WI38 (cell line): ENCODE data around the gene FUOM.
A peak's percentile ranks its signal among the peaks of the same experiment; 100 is the strongest.
"Not testable (repeated sequence)": the region's sequence is repeated elsewhere in the genome, so short reads cannot be mapped to it uniquely, and the experiment has no call there.

ENCODE experiments used
- H3K4me3 ChIP-seq: 2 replicates; pipeline ENCODE4 v1.5.1; 2011; ENCODE audit warnings: low read depth, mild to moderate bottlenecking, control low read depth, low read length
- CTCF ChIP-seq: IDR thresholded peaks from 2 replicates; pipeline ENCODE4 v1.5.1; 2012; ENCODE audit warnings: low read depth, mild to moderate bottlenecking, control low read depth, low read length

Gene FUOM

GRCh38 chr10:133378251-133379096 is 20.7 kb upstream of the FUOM start:
- peak overlapping the region; percentile 74 for H3K4me3 ChIP-seq
- TF ChIP-seq CTCF, result no peak

GRCh38 chr10:133377818-133378250 is 20.0 kb upstream of the FUOM start:
- no peak for TF ChIP-seq CTCF
- peak overlapping the region; percentile 74 for H3K4me3 ChIP-seq

DNA sequence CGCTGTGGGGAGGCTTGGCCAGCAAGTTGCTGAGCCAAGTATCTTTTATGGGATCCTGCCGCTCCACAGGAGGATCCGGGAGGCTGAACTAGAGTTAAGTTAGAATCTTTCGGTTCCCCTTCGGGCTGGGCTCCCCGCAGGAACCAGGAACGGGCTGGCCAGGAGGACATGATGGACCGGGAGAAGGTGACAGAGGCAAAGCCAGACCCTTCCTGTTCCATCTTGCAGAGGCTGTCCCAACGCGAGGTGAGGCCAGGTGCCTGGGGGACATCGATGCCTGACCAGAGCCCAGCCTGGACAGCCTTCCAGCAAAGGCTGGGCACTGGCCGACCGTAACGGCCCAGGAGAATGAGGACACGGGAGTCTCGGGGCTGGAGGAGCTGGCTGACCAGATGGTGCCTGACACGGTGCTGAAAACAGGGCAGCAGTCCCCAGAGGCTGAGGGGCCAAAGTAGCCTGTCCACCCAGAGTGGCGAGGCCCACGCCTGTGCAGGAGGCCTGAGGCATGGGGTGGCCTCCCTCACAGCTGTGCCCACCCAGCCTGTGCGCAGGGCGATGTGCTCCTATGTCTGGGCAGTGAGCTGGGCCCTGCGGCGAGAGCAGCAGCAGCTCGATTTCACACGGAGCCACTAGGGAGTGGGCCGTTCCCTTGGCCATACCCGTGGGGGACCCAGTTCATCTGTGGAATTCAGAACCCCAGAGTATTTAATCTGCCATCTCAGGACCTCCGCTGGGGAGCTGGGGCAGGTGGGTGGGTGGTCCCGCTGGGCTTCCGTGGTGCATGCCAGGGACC is 19.4 kb upstream of the FUOM start:
- H3K4me3 ChIP-seq, result no peak overlapping the region
- no peak for TF ChIP-seq CTCF

DNA sequence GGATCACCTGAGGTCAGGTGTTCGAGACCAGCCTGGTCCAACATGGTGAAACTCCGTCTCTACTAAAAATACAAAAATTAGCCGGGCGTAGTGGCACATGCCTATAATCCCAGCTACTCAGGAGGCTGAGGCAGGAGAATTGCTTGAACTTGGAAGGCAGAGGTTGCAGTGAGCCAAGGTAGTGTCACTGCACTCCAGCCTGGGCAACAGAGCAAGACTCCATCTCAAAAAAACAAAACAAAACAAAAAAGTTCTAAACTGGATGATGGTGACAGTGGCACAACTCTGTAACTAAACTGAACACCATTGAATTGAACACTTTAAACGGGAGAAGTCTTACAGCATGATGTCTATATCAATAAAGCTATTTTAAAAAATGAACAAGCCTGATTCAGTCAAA is 18.4 kb upstream of the FUOM start:
- H3K4me3 ChIP-seq, result not testable (repeated sequence)

- no peak for TF ChIP-seq CTCF
- no peak overlapping the region for H3K4me3 ChIP-seq
Measured at GRCh38 chr10:133375357-133376115, 17.7 kb upstream of the FUOM start.

DNA sequence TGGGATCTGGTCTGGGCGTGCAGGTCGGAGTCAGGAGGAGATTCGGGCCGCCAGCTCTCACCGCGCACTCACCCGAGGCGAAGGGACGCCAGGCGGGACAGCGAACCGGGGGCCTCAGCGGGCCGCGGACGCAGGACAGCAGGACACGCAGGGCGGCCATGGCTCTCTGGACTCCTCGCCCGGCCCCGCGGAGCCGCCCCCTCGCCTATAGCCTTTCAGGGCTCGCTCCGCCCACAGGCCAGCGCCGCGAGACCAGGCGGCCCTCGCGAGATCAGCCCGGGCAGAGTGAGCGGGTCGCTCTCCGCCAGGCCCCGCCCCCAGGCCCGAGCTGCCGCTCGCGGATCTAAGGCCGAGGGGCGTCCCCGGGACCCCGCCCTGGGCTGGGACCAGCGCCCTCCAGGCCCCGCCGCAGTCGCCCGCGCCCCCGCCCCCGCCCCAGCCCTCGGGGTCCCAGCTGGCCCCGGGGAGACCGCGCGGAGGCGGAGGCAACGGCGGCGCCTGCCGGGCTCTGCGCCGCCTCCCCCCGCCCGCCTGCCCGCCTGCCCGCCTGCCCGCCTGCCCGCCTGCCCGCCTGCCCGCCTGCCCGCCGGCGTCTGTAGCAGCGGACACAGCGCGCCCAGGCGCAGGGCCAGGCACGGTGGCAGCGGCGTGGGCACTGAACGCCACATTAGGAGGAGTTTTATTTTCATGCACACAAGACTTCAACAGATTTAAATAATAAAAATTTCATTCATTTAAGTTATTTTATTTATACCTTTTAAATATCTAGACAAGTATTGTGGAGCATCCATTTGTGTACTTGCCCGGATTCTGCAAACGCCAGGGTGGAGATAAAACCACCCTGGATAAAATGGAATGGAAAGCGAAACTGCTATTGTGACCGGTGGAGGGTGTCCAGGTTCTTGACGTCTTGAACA is 15.6 kb upstream of the FUOM start, which contains the start of gene ECHS1:
Gene ECHS1, minus strand, starts transcription at position 181 of the 917 bp plus-strand sequence. Its CDS starts 21 bp downstream, at position 160.
- peak within 1 kb of the TSS; percentile 75 for H3K4me3 ChIP-seq
- no peak for TF ChIP-seq CTCF
